ENCODE results near the gene RAP1A. TPM values are rescaled to one million over a fixed set of nuclear protein-coding genes. Genes with fewer than 3 reads are reported as not detected.

Gene RAP1A
- total RNA-seq, 1 experiment from 2014 or later: 20.6 TPM

- no peaks in the 10 kb centered on the region for H3K36me3 ChIP-seq (replicated peaks; ENCODE audit: control insufficient read depth, insufficient read depth, low read length)
- DNase-seq: no peak
- H3K27me3 ChIP-seq (ENCODE audit: control insufficient read depth, insufficient read depth, low read length): peaks cover 9% of the 10 kb centered on the region
- H3K4me3 ChIP-seq (ENCODE audit: insufficient read depth, low read depth, low read length): no peak overlapping the region
Observed at GRCh38 chr1:111743679-111744101, 124.1 kb downstream of the RAP1A start.

GRCh38 chr1:111745675-111746613 is 126.4 kb downstream of the RAP1A start:
- Histone ChIP-seq H3K27me3 (ENCODE audit: control insufficient read depth, insufficient read depth, low read length) (peaks cover 6% of the 10 kb centered on the region), H3K4me3 (ENCODE audit: insufficient read depth, low read depth, low read length) (no peak overlapping the region), H3K36me3 (replicated peaks; ENCODE audit: control insufficient read depth, insufficient read depth, low read length) (no peaks in the 10 kb centered on the region)
- DNase-seq: no peak

DNA sequence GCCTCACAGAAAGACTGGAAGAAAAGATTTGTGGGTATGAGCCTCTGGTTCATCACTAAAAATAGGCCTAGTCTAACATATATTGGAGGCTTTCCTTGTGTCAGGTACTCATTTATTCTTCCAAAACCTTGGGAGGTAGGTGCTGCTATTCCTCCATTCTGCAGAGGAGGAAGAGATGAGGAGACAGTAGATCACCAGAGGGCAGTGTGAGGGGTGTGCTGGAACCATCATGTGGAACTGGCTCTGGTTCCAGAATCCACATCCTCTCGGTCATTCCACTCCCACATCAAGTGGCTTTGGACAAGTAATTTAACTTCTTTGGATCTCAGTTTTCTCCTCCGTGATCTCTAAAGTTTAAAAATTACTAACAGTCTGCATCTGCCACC is 127.0 kb downstream of the RAP1A start:
- no peak overlapping the region for H3K4me3 ChIP-seq (ENCODE audit: insufficient read depth, low read depth, low read length)
- H3K36me3 ChIP-seq (replicated peaks; ENCODE audit: control insufficient read depth, insufficient read depth, low read length): no peaks in the 10 kb centered on the region
- DNase-seq: no peak
- no peaks in the 10 kb centered on the region; the same call in 1 of the 2 replicates for H3K27me3 ChIP-seq (ENCODE audit: control insufficient read depth, insufficient read depth, low read length)

GRCh38 chr1:111747282-111747734 is 127.7 kb downstream of the RAP1A start:
- DNase-seq: peak; percentile 74
- H3K27me3 ChIP-seq (ENCODE audit: control insufficient read depth, insufficient read depth, low read length): no peaks in the 10 kb centered on the region
- H3K4me3 ChIP-seq (ENCODE audit: insufficient read depth, low read depth, low read length): no peak overlapping the region
- no peaks in the 10 kb centered on the region for H3K36me3 ChIP-seq (replicated peaks; ENCODE audit: control insufficient read depth, insufficient read depth, low read length)

GRCh38 chr1:111747947-111748346 is 128.4 kb downstream of the RAP1A start:
- Histone ChIP-seq H3K36me3 (replicated peaks; ENCODE audit: control insufficient read depth, insufficient read depth, low read length) (no peaks in the 10 kb centered on the region), H3K4me3 (ENCODE audit: insufficient read depth, low read depth, low read length) (no peak overlapping the region), H3K27me3 (ENCODE audit: control insufficient read depth, insufficient read depth, low read length) (no peaks in the 10 kb centered on the region)
- no peak for DNase-seq

DNA sequence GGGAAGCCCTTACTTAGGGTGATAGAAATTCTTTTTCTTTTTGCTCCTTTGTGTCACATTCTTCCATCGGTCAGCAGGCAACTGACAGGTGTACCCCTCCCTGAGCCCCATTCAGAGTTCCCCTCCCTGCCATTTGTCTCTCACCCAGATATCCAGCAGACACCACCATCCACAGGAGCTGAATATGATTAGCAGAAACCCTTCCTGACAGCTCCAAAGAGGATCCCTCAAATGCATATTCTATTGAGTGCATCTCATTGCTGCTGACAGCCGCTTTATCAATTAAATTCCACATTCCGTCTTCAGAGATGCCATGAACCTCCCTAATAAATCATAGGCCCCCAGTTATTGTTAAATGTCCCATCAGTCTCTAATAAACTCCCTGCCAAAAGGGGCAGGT is 130.0 kb downstream of the RAP1A start:
- DNase-seq: no peak
- Histone ChIP-seq H3K27me3 (ENCODE audit: control insufficient read depth, insufficient read depth, low read length) (no peaks in the 10 kb centered on the region), H3K4me3 (ENCODE audit: insufficient read depth, low read depth, low read length) (no peak overlapping the region), H3K36me3 (replicated peaks; ENCODE audit: control insufficient read depth, insufficient read depth, low read length) (no peaks in the 10 kb centered on the region)

GRCh38 chr1:111750856-111751255 is 131.3 kb downstream of the RAP1A start:
- DNase-seq: no peak
- Histone ChIP-seq H3K36me3 (replicated peaks; ENCODE audit: control insufficient read depth, insufficient read depth, low read length) (no peaks in the 10 kb centered on the region), H3K4me3 (ENCODE audit: insufficient read depth, low read depth, low read length) (no peak overlapping the region), H3K27me3 (ENCODE audit: control insufficient read depth, insufficient read depth, low read length) (no peaks in the 10 kb centered on the region)

DNA sequence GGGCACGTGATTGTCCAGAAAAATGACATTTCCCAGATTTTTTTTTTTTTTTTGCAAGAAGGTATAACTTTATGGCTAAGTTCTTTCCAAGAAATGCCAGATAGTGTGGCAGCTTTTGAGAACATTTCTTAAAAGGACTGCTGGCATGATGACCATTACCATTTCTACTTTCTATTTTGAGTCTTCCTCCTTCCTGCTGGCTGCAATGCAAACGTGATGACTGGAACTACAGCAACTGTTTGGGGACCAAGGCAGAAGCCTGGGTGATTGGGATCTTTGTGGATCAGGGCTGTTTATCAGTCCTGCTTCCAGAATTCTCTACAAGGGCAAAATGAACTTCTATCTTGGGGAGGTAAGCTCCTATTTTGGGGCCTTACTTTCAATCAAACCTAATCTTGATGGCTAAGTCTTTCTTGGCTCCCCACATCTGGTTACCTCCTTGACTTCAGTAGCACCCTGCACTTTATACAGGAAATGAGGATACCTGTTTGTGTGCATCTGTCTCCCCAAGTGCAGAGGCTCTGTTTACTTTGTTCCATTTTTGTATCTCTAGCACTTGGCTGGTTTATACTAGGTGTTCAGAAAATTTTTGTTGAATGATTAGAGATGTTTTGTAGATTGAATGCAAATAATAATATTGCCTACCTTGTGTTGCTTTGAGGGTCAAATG is 132.5 kb downstream of the RAP1A start:
- no peak for DNase-seq
- H3K27me3 ChIP-seq (ENCODE audit: control insufficient read depth, insufficient read depth, low read length): no peaks in the 10 kb centered on the region
- no peak overlapping the region for H3K4me3 ChIP-seq (ENCODE audit: insufficient read depth, low read depth, low read length)
- no peaks in the 10 kb centered on the region for H3K36me3 ChIP-seq (replicated peaks; ENCODE audit: control insufficient read depth, insufficient read depth, low read length)

DNA sequence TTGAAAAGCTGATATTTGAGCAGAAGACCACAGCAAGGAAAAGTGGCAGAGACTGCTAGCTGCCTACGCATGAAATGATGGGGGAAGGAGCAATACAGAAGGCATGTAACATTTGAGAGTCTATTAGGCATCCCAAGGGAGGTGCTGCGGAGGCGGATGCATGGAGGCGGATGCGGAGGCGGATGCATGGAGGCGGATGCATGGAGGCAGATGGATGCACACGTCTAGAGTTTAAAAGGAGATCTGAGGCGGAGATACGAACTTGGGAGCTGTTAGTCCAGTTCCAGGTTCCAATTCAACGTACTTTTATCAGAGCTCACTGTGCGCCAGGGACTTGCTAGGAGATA is 135.4 kb downstream of the RAP1A start:
- Histone ChIP-seq H3K36me3 (replicated peaks; ENCODE audit: control insufficient read depth, insufficient read depth, low read length) (peaks cover 7% of the 10 kb centered on the region), H3K4me3 (ENCODE audit: insufficient read depth, low read depth, low read length) (peak overlapping the region; percentile 95), H3K27me3 (ENCODE audit: control insufficient read depth, insufficient read depth, low read length) (no peaks in the 10 kb centered on the region)
- peak; percentile 60 for DNase-seq

- peaks cover 12% of the 10 kb centered on the region for H3K36me3 ChIP-seq (replicated peaks; ENCODE audit: control insufficient read depth, insufficient read depth, low read length)
- no peaks in the 10 kb centered on the region for H3K27me3 ChIP-seq (ENCODE audit: control insufficient read depth, insufficient read depth, low read length)
- peak; percentile 98 for DNase-seq
- H3K4me3 ChIP-seq (ENCODE audit: insufficient read depth, low read depth, low read length): peak within 1 kb of the TSS; percentile 95
Observed at GRCh38 chr1:111755331-111756123, 135.9 kb downstream of the RAP1A start, which contains the start of gene DDX20. DDX20 (plus strand) TSS chr1:111755901; CDS start chr1:111755925, 24 bp downstream.

DNA sequence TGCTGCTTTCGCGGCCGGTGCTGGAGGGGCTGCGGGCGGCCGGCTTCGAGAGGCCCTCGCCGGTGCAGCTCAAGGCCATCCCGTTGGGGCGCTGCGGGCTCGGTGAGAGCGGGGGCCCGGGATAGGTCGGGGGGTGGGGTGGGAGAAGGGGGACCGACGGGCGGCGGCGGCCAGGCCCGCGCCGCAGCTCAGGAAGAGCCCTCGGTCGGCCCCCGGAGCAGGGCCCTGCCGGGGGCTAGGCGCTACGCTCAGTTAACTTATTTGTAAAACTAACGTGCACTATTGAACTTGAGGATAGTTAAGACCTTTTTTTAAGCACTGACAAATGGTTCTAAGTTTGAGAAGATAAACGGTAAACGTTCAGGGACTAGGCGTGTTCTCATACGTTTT is 136.5 kb downstream of the RAP1A start:
- H3K27me3 ChIP-seq (ENCODE audit: control insufficient read depth, insufficient read depth, low read length): no peaks in the 10 kb centered on the region
- H3K36me3 ChIP-seq (replicated peaks; ENCODE audit: control insufficient read depth, insufficient read depth, low read length): peaks cover 14% of the 10 kb centered on the region
- H3K4me3 ChIP-seq (ENCODE audit: insufficient read depth, low read depth, low read length): peak overlapping the region; percentile 95
- DNase-seq: peak; percentile 82

- DNase-seq: peak; percentile 65
- Histone ChIP-seq H3K27me3 (ENCODE audit: control insufficient read depth, insufficient read depth, low read length) (no peaks in the 10 kb centered on the region), H3K4me3 (ENCODE audit: insufficient read depth, low read depth, low read length) (no peak overlapping the region), H3K36me3 (replicated peaks; ENCODE audit: control insufficient read depth, insufficient read depth, low read length) (peaks cover 27% of the 10 kb centered on the region)
Observed at GRCh38 chr1:111758373-111758772, 138.8 kb downstream of the RAP1A start.

GRCh38 chr1:111761717-111762116 is 142.1 kb downstream of the RAP1A start:
- no peak for DNase-seq
- H3K36me3 ChIP-seq (replicated peaks; ENCODE audit: control insufficient read depth, insufficient read depth, low read length): peaks cover 41% of the 10 kb centered on the region

DNA sequence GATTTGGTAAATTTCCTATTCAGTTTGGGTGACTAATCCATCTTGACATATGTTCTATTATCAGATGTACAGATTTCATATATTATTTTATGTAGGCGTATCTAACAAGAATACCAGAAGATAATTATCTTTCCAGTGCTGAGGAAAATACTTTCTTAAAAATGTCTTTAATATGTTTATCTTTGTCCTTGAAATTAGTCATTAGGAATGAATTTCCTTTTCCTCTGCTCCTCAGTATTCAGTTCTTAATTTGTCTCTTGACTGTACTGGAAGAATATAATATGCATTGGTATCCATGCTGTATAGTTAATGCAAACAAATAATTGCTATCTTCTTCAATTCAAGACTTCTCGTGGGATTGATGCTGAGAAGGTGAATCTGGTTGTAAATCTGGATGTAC is 142.7 kb downstream of the RAP1A start:
- no peak for DNase-seq
- peaks cover 40% of the 10 kb centered on the region for H3K36me3 ChIP-seq (replicated peaks; ENCODE audit: control insufficient read depth, insufficient read depth, low read length)

More at GRCh38 chr1:111761717-111762116, 142.1 kb downstream of the RAP1A start:
- H3K4me3 ChIP-seq (ENCODE audit: insufficient read depth, low read depth, low read length): no peak overlapping the region
- H3K27me3 ChIP-seq (ENCODE audit: control insufficient read depth, insufficient read depth, low read length): no peaks in the 10 kb centered on the region

More for the DNA sequence above, 142.7 kb downstream of the RAP1A start:
- Histone ChIP-seq H3K4me3 (ENCODE audit: insufficient read depth, low read depth, low read length) (no peak overlapping the region), H3K27me3 (ENCODE audit: control insufficient read depth, insufficient read depth, low read length) (no peaks in the 10 kb centered on the region)

Measured in H7 (cell line).